HG02981 (cell line): Measurements from ENCODE around the gene MIA.
"Not testable (repeated sequence)": the region's sequence is repeated elsewhere in the genome, so short reads cannot be mapped to it uniquely, and the experiment has no call there.

ENCODE experiments used
- ATAC-seq: cut with Tn5 transposase; IDR thresholded peaks from one replicate; pipeline ENCODE4 v1.9.1; 2021; ENCODE audit warnings: mild to moderate bottlenecking, moderate library complexity; ENCODE audit not compliant: unreplicated experiment

The MIA gene

GRCh38 chr19:40802300-40803169 lies 27.2 kb downstream of the MIA start:
- no peak for ATAC-seq

DNA sequence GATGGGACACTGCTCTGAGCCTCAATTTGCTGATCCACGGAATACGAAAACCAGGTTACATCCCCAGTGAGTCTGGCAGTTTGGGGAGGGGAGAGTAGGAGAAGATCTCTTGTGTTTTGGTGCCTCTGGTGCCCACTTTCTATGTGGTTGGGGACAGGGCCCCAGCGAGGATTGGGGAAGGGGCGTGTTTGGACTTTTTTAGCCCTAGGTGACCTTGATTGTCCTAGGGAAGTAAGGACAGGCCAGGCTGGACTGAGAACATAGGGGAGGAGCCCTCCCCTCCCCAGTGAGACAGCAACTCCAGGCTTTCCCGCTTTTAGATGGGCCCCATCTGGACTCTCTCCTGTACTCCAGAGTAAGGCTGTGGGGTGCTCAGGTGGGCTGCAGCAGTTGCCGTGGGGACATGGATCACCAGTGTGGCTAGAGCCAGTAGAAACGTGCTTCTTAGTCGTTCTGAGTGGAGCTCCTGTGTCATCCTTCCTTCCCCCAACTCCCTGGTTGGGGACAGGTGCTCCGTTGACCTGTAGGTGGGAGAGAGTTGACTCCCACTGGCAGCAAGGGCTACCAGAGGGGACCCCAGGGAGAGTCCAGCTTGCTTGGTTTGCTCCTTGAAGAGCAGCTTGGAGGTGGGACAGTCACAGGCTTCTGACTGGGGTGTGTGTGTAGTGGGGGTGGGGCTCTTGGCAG lies 28.0 kb downstream of the MIA start:
- no peak for ATAC-seq

DNA sequence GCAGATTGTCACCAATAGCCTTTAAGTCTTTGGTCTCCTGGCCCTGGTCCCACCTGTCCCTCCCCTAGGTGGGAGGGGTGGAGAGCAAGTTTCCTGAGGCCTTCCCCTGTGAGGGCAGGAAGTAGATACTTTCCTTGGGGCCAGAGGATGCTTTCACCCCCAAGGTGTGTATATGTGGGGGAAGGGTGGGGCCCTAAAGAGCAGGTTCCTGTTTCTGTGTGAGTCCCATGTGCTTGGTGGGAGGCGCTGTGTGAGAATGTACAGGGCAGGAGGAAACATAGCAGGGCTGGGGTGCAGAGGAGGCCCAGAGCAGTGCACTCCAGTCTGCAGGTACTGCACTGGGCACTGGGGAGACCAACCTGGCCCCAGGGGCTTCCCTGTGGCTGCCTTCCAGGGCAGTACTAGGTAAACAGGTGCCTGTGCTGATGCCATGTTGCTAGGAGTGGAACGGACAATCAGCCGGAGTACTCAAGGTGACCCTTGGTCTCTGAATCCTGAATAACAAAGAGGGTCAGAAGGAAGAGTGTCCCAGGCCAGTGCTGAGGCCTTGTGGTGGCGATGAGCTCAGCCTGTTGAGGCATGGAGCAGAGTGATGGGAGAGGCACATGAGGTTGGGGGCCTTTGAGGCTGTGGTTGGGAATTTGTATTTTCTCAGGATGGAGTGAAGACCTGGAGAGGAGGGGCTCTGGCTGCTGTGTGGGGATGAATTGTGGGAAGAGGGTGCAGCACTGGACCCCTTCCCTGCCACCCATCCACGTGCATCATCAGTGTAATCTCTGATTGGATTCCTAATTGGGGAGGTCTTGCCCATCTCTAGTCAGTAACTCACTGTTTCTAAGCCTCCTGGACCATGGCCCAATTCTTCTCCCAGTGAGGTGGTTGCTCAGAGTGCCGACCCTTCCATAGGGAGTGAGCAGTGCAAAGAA lies 28.8 kb downstream of the MIA start:
- no peak for ATAC-seq

- no peak for ATAC-seq
Measured at GRCh38 chr19:40804783-40805242, 29.5 kb downstream of the MIA start.

DNA sequence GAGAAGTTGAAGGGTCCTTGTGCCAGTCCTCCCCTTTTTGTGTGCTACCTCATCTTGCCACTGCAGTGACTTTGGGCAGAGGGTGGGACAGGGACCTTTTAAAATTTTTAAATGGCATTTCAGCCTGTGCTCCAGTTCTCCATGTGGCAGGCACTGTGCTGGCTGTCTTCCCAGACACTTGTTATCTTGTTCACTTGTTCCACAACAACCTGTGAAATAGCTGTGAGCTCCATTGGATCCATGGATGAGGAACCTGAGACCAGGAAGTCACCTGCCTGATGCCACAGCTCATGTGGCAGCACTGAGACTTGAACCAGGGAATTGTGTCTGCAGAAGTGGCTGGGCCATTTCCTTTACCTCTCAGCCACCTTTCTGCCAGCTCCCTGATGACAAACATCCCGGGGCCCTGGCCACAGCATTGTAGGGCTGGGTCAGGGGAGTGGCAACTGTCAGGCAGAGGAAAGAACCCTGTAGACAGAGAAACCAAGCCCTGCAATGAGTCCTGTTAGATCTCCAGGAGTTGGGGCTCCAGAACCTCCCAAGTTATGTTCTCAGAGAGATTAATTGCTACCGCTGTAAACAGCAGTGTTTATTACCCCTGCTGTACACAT lies 30.0 kb downstream of the MIA start:
- no peak for ATAC-seq

- ATAC-seq = no peak
Measured at GRCh38 chr19:40806423-40807146, 31.3 kb downstream of the MIA start.

GRCh38 chr19:40807147-40808020 lies 32.1 kb downstream of the MIA start:
- no peak for ATAC-seq

DNA sequence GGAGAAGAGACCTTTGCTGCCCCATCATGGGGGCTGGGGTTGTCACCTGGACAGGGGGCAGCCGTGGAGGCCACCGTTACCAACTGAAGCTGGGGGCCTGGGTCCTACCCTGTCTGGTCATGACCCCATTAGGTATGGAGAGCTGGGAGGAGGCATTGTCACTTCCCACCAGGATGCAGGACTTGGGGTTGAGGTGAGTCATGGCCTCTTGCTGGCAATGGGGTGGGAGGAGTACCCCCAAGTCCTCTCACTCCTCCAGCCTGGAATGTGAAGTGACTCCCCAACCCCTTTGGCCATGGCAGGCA lies 32.7 kb downstream of the MIA start:
- no peak for ATAC-seq

- no peak for ATAC-seq
Measured at GRCh38 chr19:40808497-40808896, 33.2 kb downstream of the MIA start.

DNA sequence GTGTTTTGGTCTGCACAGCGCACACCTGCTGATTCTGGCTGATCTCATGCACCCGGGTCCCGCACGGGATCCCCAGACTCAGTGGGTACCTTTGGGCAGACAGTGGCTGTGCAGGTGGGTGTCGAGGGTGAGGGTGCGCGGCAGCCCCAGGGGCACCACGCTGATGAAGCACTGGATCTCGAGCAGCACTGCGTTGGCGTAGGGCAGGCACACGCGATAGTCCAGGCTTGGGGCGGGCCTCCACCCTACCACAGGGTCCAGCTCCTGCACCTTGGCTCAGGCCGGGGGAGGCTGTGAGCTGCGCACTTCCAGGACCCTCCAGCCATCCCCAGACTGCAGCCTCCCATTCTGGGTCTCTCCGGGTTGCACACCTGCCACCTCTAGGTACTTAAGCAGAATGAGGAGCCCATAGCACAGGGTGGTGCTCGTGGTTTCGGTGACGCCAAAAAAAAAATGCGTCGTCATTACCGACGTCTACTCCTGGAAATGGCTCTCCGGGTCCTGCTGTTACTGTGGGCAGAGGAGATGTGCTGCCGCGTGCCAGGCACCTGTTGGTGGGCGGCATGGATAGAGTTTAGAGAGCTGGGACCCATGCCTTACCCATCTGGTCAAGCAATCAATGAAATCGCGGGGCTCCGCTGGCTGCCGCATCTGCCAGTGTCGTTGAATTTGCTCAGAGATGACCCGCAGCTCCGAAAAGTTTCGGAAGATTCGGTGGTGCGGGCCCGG lies 34.2 kb downstream of the MIA start:
- no peak for ATAC-seq

DNA sequence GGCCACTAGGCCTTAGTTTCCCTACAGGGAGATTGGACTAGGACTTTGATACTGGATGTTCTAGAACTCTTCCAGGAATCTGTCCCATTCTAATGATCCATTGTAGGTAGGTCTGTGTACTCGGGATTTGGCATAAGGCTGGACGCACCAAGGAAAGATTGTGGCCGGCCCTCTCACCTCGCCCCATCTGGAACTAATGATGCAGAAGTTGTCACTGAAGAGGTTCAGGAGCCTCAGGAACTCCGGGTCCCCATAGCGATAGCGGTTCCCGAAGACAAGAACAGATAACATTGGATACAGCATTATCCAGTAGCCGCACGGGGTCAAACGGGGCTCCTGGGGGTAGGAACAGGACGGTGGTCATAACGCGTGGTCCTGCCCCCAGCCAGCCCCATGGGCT lies 34.8 kb downstream of the MIA start:
- ATAC-seq = no peak

DNA sequence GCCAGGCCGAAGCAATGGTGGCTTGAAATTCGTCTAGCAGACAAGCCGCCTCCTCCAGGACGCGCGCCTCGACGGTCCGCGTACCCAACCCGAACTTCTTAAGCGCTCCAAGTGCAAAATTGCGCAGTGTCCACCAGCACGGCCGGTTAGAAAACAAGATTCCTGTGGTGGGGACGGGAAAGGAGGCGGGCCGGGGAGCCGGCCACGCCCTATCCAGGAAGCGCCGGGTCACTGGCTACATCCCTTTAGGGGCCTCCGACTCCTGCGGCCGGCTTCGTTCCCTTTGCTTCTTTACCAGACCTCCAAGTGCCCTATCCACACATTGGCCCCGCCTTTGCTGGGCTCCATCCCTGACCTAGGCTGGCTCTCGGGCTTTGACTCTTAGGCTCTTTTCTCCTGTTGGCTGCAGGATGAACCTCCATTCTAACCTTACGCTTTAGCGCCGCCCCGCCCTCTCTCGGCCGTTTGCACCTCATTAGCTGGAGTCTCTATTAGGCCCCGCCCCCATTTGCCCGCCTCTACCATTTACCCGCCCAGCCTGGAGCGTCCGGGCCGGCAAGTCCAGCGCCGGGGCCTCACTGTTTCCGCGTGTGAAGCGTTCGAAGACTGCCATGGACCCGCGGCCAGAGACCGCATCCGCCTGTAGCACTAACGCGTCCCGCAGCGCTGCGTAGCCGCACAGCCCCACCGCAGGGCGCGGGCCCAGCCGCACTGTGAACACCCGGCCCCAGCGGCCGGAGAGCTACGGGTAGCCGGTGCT lies 35.5 kb downstream of the MIA start:
- ATAC-seq = peak; percentile 63

GRCh38 chr19:40811478-40812341 lies 36.4 kb downstream of the MIA start:
- ATAC-seq = no peak

GRCh38 chr19:40812571-40812970 lies 37.2 kb downstream of the MIA start:
- not testable (repeated sequence) for ATAC-seq

- no peak for ATAC-seq
Measured at GRCh38 chr19:40813182-40813581, 37.9 kb downstream of the MIA start.

- ATAC-seq = no peak
Measured at GRCh38 chr19:40815223-40815622, 39.9 kb downstream of the MIA start.
